ENCODE results near the gene HOXB3. TPM values are rescaled to one million over a fixed set of nuclear protein-coding genes. Genes with fewer than 3 reads are reported as not detected.

The HOXB3 gene
- total and polyA plus RNA-seq, 8 donors: 10.4 to 114 (median 89.4) TPM

DNA sequence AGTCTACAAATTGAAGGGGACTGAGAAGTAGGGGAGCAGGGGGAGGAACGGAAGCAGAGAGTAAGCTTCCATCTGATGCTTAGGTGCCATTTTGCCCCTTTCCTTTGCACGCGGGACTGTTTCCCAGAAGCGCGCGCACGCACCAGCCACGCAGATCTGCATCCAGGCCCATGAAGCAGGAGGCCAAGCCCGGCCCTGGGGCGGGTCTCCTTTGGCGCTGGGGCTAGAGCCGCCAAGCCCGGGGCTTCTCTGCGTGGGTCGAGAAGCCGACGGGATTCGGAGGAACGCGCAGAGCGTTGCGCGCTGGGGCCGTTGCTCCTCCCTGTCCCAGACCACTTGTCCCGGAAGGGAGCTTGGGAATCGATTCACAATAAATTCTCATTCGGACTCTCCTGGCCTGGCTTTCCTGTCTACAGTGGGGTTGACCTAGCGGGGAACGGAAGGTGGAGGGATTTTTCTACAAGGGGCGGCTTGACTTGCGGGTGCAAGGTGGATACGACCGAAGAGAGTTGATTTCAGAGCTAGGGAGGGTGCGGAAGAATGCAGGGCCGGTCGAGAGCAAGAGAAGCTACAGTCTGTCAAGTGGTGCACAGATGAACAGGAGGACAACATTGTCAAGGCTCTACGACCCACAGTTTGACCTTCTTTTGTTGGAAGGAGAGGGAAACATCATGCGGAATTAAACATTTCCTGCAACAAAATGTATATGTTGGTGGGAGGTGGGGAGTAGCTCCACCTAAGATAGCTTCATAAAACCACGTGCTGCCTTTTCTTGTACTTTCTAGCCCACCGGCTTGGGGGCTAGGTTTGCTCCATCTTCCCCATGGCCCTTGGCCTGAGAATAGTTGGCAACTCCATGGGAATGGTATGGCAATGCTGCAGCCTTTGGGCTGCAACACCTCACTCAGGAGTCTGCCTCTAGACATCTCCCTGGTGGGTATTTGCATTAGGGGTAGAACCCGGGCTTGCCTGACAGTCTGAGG, 31.7 kb upstream of the HOXB3 start:
- H3K27ac ChIP-seq: no peak overlapping the region
- H3K27me3 ChIP-seq: peaks cover 95 to 100% of the 10 kb centered on the region in 2 donors
- DNase-seq: no peak
- intact Hi-C loops (cut with DNase I): no loop called here
- H3K4me1 ChIP-seq: peaks cover 14 to 34% of the 10 kb centered on the region in 2 donors
- H3K36me3 ChIP-seq: no peaks in the 10 kb centered on the region
- H3K9me3 ChIP-seq: no peaks in the 10 kb centered on the region
- TF ChIP-seq, protein P1, sequence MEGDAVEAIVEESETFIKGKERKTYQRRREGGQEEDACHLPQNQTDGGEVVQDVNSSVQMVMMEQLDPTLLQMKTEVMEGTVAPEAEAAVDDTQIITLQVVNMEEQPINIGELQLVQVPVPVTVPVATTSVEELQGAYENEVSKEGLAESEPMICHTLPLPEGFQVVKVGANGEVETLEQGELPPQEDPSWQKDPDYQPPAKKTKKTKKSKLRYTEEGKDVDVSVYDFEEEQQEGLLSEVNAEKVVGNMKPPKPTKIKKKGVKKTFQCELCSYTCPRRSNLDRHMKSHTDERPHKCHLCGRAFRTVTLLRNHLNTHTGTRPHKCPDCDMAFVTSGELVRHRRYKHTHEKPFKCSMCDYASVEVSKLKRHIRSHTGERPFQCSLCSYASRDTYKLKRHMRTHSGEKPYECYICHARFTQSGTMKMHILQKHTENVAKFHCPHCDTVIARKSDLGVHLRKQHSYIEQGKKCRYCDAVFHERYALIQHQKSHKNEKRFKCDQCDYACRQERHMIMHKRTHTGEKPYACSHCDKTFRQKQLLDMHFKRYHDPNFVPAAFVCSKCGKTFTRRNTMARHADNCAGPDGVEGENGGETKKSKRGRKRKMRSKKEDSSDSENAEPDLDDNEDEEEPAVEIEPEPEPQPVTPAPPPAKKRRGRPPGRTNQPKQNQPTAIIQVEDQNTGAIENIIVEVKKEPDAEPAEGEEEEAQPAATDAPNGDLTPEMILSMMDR (IDR thresholded peaks at IDR 0.05): no peak
- no peak for ATAC-seq
- no peak overlapping the region for H3K4me3 ChIP-seq

DNA sequence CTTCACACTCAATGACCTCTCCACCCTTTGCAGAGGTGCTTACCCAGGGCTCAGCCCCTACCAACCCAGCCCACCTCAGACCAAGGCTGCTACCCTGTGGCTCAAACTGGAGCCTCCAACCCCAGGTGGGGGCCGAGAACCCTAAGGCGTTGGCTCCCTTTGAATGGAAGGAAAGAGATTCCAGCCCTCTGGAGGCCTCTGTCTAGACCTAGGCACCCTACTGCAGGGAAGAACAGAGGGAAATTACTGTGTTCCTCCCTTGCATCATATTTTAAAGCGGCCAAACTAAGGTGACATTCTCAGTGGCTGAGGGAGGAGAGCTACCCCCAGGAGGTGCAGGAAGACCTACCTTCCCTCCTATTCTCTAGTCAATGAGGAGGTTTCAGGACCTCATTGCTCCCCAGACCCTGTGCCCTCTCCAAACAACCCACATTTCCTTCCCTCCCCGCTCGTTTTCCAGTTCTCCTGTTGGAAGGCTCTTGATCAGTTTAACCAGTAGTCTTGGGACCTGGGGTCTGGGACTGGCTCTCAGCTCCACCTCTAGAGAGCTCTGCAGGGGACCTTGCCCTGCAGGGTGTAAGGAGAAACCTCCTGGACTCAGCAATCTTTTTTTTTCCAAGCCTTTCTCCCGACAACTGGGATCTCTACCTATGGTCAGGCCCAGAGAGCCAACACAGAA, 30.6 kb upstream of the HOXB3 start:
- DNase-seq (no peak), ATAC-seq (no peak)
- intact Hi-C loops (cut with DNase I): no loop called here
- Histone ChIP-seq H3K9me3 (no peaks in the 10 kb centered on the region), H3K27ac (no peak overlapping the region), H3K27me3 (peaks cover 95 to 100% of the 10 kb centered on the region in 2 donors), H3K4me1 (peaks cover 8 to 23% of the 10 kb centered on the region in 2 donors), H3K36me3 (no peaks in the 10 kb centered on the region), H3K4me3 (no peak overlapping the region)
- TF ChIP-seq, protein P1 (IDR thresholded peaks at IDR 0.05): no peak

DNA sequence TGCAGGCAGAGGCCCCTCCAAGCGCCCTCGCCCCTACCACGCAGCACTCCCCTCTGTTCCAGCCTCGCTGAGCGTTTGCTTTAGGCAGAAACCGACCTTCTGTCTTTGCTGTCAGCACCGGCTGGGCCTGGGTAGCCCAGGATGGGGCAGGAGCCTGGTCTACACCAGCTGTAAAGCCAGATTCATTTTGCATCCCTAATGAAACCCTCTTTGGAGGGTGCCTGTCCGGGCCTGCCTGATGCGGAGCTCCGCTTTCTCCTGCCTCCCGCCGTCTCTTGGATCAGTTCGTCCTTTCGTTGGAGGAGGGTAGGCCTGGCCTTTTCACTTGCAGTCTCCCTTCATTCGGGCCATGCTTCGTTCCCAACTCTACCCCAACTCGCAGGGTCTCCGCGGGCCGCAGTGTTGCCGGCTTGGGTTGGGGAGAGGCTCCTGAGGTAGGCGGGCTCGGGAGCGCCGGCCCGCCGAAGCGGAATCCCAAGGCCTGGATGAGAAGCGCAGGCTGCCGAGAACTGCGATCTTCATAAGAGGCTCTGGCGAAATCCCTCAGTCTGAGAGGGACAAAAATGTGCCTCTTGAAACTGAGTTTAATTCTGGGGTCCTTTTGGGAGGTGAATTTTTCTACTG, 29.9 kb upstream of the HOXB3 start:
- H3K4me1 ChIP-seq: peaks cover 2 to 17% of the 10 kb centered on the region in 2 donors
- TF ChIP-seq, protein P1 (IDR thresholded peaks at IDR 0.05): no peak
- ATAC-seq (no peak), DNase-seq (no peak)
- H3K36me3 ChIP-seq: no peaks in the 10 kb centered on the region
- no peaks in the 10 kb centered on the region for H3K9me3 ChIP-seq
- H3K27ac ChIP-seq: no peak overlapping the region
- peaks cover 93 to 100% of the 10 kb centered on the region in 2 donors for H3K27me3 ChIP-seq
- intact Hi-C loops (cut with DNase I): no loop called here
- no peak overlapping the region for H3K4me3 ChIP-seq

DNA sequence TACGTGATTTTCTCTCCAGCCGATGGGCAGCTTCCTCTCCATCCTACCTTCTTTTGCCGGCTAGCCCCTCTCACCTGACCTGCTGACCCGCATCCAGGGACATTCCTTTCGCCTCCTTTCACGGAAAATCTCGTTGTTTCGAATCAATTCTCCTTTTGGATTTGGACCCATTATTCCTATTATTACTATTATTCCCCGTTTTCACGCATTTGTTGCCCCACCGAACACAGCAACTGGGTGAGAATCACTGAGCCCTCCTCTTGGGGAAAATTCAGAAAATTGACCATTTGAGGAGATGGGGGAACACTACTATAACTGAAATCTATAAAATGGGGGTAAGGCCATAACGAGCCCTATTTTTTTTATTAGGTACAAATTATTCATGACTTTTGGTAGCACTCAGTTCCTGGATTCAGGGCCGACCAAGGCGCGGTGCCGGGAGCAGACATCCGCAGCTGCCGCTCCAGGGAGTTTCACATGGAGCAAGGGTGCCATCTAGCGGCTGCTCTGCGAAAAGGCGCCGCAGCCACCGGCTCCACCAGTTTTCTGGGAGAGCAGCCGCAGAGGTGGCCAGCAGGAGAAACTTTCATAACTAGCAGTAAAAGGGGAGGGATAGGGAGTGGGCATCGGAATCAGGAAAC, 28.3 kb upstream of the HOXB3 start:
- Histone ChIP-seq H3K9me3 (no peaks in the 10 kb centered on the region), H3K4me3 (no peak overlapping the region), H3K36me3 (no peaks in the 10 kb centered on the region), H3K4me1 (peaks cover 0 to 21% of the 10 kb centered on the region in 2 donors), H3K27me3 (peaks cover 93 to 100% of the 10 kb centered on the region in 2 donors), H3K27ac (no peak overlapping the region)
- TF ChIP-seq, protein P1 (IDR thresholded peaks at IDR 0.05): peak; percentile 96 to 99
- DNase-seq (peak; percentile 84 to 95 (median 90)), ATAC-seq (peak; percentile 98)
- intact Hi-C loops (cut with DNase I): no loop called here
